Measurements from ENCODE around the gene GNAQ. TPM values are rescaled to one million over a fixed set of nuclear protein-coding genes. Genes with fewer than 3 reads are reported as not detected.
A peak's percentile ranks its signal among the peaks of the same experiment; 100 is the strongest.

The GNAQ gene
- total RNA-seq, 1 experiment from 2014 or later, result 38.2 TPM

- H3K36me3 Mint-ChIP-seq (ENCODE audit: insufficient read depth, unreplicated experiment), result peaks cover 5% of the 10 kb centered on the region
- no peaks in the 10 kb centered on the region for H3K27me3 Mint-ChIP-seq (ENCODE audit: insufficient read depth, unreplicated experiment)
- intact Hi-C loops (cut with micrococcal nuclease), result no loop called here
- no peak overlapping the region for H3K27ac Mint-ChIP-seq (ENCODE audit: low read depth, unreplicated experiment)
- H3K4me3 Mint-ChIP-seq (ENCODE audit: unreplicated experiment), result no peak overlapping the region
- TF ChIP-seq CTCF (IDR thresholded peaks at IDR 0.05; ENCODE audit: unreplicated experiment), result no peak
- CTCF ChIA-PET, result interaction anchor here (0.5 to 1.9 kb wide), 7 partner anchors 9 to 454 kb away, joined by 3 to 6 read pairs (median 3); no protein-coding TSS in a partner anchor
- BruUV-seq (replicated peaks), result no TSS peak
- no peaks in the 10 kb centered on the region for H3K9me3 Mint-ChIP-seq (ENCODE audit: unreplicated experiment)
- POLR2A ChIA-PET, result interaction anchor here (0.7 to 1.0 kb wide), 2 partner anchors 21 to 472 kb away, joined by 3 read pairs; no protein-coding TSS in a partner anchor
- peaks cover 8% of the 10 kb centered on the region for H3K4me1 Mint-ChIP-seq (ENCODE audit: insufficient read depth, unreplicated experiment)
- DNase-seq (ENCODE audit: unreplicated experiment), result no peak
Measured at GRCh38 chr9:77825361-77825760, 206.2 kb downstream of the GNAQ start.

GRCh38 chr9:77820293-77820954, 211.2 kb downstream of the GNAQ start:
- H3K27me3 Mint-ChIP-seq (ENCODE audit: insufficient read depth, unreplicated experiment), result no peaks in the 10 kb centered on the region
- ChIA-PET POLR2A (interaction anchor here (0.5 kb wide), 1 partner anchor 217 kb away, joined by 3 read pairs; no protein-coding TSS in a partner anchor), CTCF (interaction anchor here (0.6 kb wide), 1 partner anchor 215 kb away, joined by 3 read pairs; no protein-coding TSS in a partner anchor)
- intact Hi-C loops (cut with micrococcal nuclease), result no loop called here
- H3K4me3 Mint-ChIP-seq (ENCODE audit: unreplicated experiment), result no peak overlapping the region
- H3K27ac Mint-ChIP-seq (ENCODE audit: low read depth, unreplicated experiment), result no peak overlapping the region
- peaks cover 11% of the 10 kb centered on the region for H3K4me1 Mint-ChIP-seq (ENCODE audit: insufficient read depth, unreplicated experiment)
- DNase-seq (ENCODE audit: unreplicated experiment), result peak; percentile 52
- TF ChIP-seq CTCF (IDR thresholded peaks at IDR 0.05; ENCODE audit: unreplicated experiment), result no peak
- H3K9me3 Mint-ChIP-seq (ENCODE audit: unreplicated experiment), result no peaks in the 10 kb centered on the region
- BruUV-seq (replicated peaks), result no TSS peak
- peaks cover 5% of the 10 kb centered on the region for H3K36me3 Mint-ChIP-seq (ENCODE audit: insufficient read depth, unreplicated experiment)

- H3K27me3 Mint-ChIP-seq (ENCODE audit: insufficient read depth, unreplicated experiment), result no peaks in the 10 kb centered on the region
- no peaks in the 10 kb centered on the region for H3K9me3 Mint-ChIP-seq (ENCODE audit: unreplicated experiment)
- no peak overlapping the region for H3K27ac Mint-ChIP-seq (ENCODE audit: low read depth, unreplicated experiment)
- ChIA-PET CTCF (interaction anchor here (0.6 to 0.9 kb wide), 2 partner anchors 26 to 216 kb away, joined by 3 read pairs; no protein-coding TSS in a partner anchor), POLR2A (interaction anchor here (0.7 to 1.0 kb wide), 2 partner anchors 49 to 299 kb away, joined by 3 read pairs; no protein-coding TSS in a partner anchor)
- no TSS peak for BruUV-seq (replicated peaks)
- H3K36me3 Mint-ChIP-seq (ENCODE audit: insufficient read depth, unreplicated experiment), result peaks cover 7% of the 10 kb centered on the region
- H3K4me3 Mint-ChIP-seq (ENCODE audit: unreplicated experiment), result no peak overlapping the region
- intact Hi-C loops (cut with micrococcal nuclease), result no loop called here
- H3K4me1 Mint-ChIP-seq (ENCODE audit: insufficient read depth, unreplicated experiment), result peaks cover 7% of the 10 kb centered on the region
- no peak for DNase-seq (ENCODE audit: unreplicated experiment)
- TF ChIP-seq CTCF (IDR thresholded peaks at IDR 0.05; ENCODE audit: unreplicated experiment), result no peak
Measured at GRCh38 chr9:77819657-77820056, 212.0 kb downstream of the GNAQ start.

GRCh38 chr9:77817590-77818311, 213.9 kb downstream of the GNAQ start:
- CTCF ChIA-PET, result interaction anchor here (0.6 to 1.3 kb wide), 6 partner anchors 24 to 1940 kb away, joined by 3 to 9 read pairs (median 4); no protein-coding TSS in a partner anchor
- no peaks in the 10 kb centered on the region for H3K9me3 Mint-ChIP-seq (ENCODE audit: unreplicated experiment)
- H3K4me1 Mint-ChIP-seq (ENCODE audit: insufficient read depth, unreplicated experiment), result peaks cover 7% of the 10 kb centered on the region
- no peak overlapping the region for H3K4me3 Mint-ChIP-seq (ENCODE audit: unreplicated experiment)
- POLR2A ChIA-PET, result interaction anchor here (1.3 kb wide), 1 partner anchor 8 kb away, joined by 5 read pairs; no protein-coding TSS in a partner anchor
- peaks cover 7% of the 10 kb centered on the region for H3K36me3 Mint-ChIP-seq (ENCODE audit: insufficient read depth, unreplicated experiment)
- intact Hi-C loops (cut with micrococcal nuclease), result no loop called here
- no TSS peak for BruUV-seq (replicated peaks)
- H3K27ac Mint-ChIP-seq (ENCODE audit: low read depth, unreplicated experiment), result no peak overlapping the region
- DNase-seq (ENCODE audit: unreplicated experiment), result no peak
- no peak for TF ChIP-seq CTCF (IDR thresholded peaks at IDR 0.05; ENCODE audit: unreplicated experiment)
- H3K27me3 Mint-ChIP-seq (ENCODE audit: insufficient read depth, unreplicated experiment), result no peaks in the 10 kb centered on the region

Data from MCF 10A (cell line).